Endothelial cell of umbilical vein (primary cell): ENCODE measurements around the gene SEC62. TPM values are rescaled to one million over a fixed set of nuclear protein-coding genes. Genes with fewer than 3 reads are reported as not detected.

Experiments used
- BruUV-seq: library from RNA; stranded (reverse); fragments of 400-500 nt; replicated peaks from 2 replicates; lab custom pipeline; 2021; lab: Mats Ljungman, UMichigan
- CTCF ChIA-PET: fragments of 300-600, 350-600 bp; sonication (Branson Sonifier 250); formaldehyde crosslinking; loops from one replicate; lab custom pipeline; 2021; ENCODE audit warnings: antibody characterized with exemption, inconsistent platforms; lab: Charles Lee
- POLR2A ChIA-PET: fragments of 300-600, 350-600 bp; sonication (Branson Sonifier 250); formaldehyde crosslinking; loops from one replicate; lab custom pipeline; 2021; ENCODE audit warnings: antibody characterized with exemption, inconsistent platforms; lab: Charles Lee
- DNase-seq: peaks from one replicate; pipeline ENCODE4 v3.0.0-alpha.2; 2011; ENCODE audit warnings: low read depth, low spot score
- FAIRE-seq: peaks from 2 replicates; lab custom pipeline; 2011; peaks lifted over from hg19 to GRCh38; lab: Jason Lieb, UNC
- H2AFZ ChIP-seq: 2 replicates; pipeline ENCODE4 v1.6.0; 2012; ENCODE audit warnings: low read depth, low read length, control low read depth, inconsistent platforms
- H3K27ac ChIP-seq: 2 replicates; pipeline ENCODE4 v1.5.1; 2011; ENCODE audit warnings: low read depth, mild to moderate bottlenecking, control low read depth, low read length, moderate library complexity; ENCODE audit not compliant: insufficient read depth
- H3K27me3 ChIP-seq, 2 experiments: 2 replicates each; pipeline versions ENCODE4 v1.6.0 to v1.6.1; 2011; ENCODE audit warnings: low read length in 2 of 2, mixed read lengths in 1 of 2; ENCODE audit not compliant: control insufficient read depth in 2 of 2, insufficient read depth in 2 of 2
- H3K36me3 ChIP-seq, 2 experiments: 2 replicates in 1 of 2; 3 replicates in 1 of 2; pipeline ENCODE4 v1.5.1; 2011; ENCODE audit warnings: low read length in 2 of 2, mild to moderate bottlenecking in 1 of 2, moderate library complexity in 1 of 2; ENCODE audit not compliant: control insufficient read depth in 2 of 2, insufficient read depth in 2 of 2; ENCODE audit errors: extremely low read depth in 1 of 2
- H3K4me1 ChIP-seq: 3 replicates; pipeline ENCODE4 v1.5.1; 2011; ENCODE audit warnings: mild to moderate bottlenecking, low read length; ENCODE audit not compliant: control insufficient read depth, insufficient read depth; ENCODE audit errors: extremely low read depth
- H3K4me2 ChIP-seq: 2 replicates; pipeline ENCODE4 v1.6.1; 2011; ENCODE audit warnings: low read length, control low read depth, mixed read lengths; ENCODE audit not compliant: insufficient read depth
- H3K4me3 ChIP-seq, 3 experiments: fragments of 200-600 bp in 1 of 3; sonication (generic), shearing (Covaris generic) in 1 of 3; replicated peaks in 1 of 3; 2 replicates each; pipeline ENCODE4 v1.5.1; 2011 to 2016; ENCODE audit warnings: control low read depth in 3 of 3, low read length in 3 of 3, mild to moderate bottlenecking in 2 of 3, inconsistent platforms in 1 of 3, low read depth in 1 of 3, moderate library complexity in 1 of 3; ENCODE audit not compliant: insufficient read depth in 1 of 3
- H3K79me2 ChIP-seq: 2 replicates; pipeline ENCODE4 v1.6.0; 2012; ENCODE audit warnings: low read length, inconsistent platforms; ENCODE audit not compliant: control insufficient read depth, insufficient read depth
- H3K9ac ChIP-seq: replicated peaks from 2 replicates; pipeline ENCODE3; 2011; ENCODE audit warnings: low read length, control low read depth; ENCODE audit not compliant: insufficient read depth; ENCODE audit errors: extremely low read depth
- H3K9me1 ChIP-seq: replicated peaks from 3 replicates; pipeline ENCODE4 v1.6.0; 2011; ENCODE audit warnings: mild to moderate bottlenecking, low read length; ENCODE audit not compliant: control insufficient read depth, insufficient read depth; ENCODE audit errors: extremely low read depth
- H3K9me3 ChIP-seq: replicated peaks from 2 replicates; pipeline ENCODE4 v1.5.1; 2012; ENCODE audit warnings: low read length, inconsistent platforms; ENCODE audit not compliant: control insufficient read depth, insufficient read depth
- H4K20me1 ChIP-seq: replicated peaks from 2 replicates; pipeline ENCODE3; 2011; ENCODE audit warnings: mild to moderate bottlenecking, low read length; ENCODE audit not compliant: control insufficient read depth, insufficient read depth; ENCODE audit errors: extremely low read depth
- EZH2 ChIP-seq: IDR thresholded peaks from 2 replicates; pipeline ENCODE4 v1.6.1; 2012; ENCODE audit warnings: borderline replicate concordance, low read depth, mild to moderate bottlenecking, moderate library complexity, low read length, inconsistent platforms; ENCODE audit not compliant: severe bottlenecking
- FOS ChIP-seq: IDR thresholded peaks from 2 replicates; pipeline ENCODE4 v1.6.1; 2011; ENCODE audit warnings: mild to moderate bottlenecking, low read length, moderate library complexity, borderline replicate concordance; ENCODE audit not compliant: insufficient read depth
- GATA2 ChIP-seq: IDR thresholded peaks from 2 replicates; pipeline ENCODE4 v1.7.0; 2011; ENCODE audit warnings: low read depth, mild to moderate bottlenecking, moderate library complexity, mixed read lengths, low read length; ENCODE audit not compliant: insufficient read length, insufficient read depth
- JUN ChIP-seq: IDR thresholded peaks from 2 replicates; pipeline ENCODE4 v1.6.1; 2011; ENCODE audit warnings: borderline replicate concordance, low read depth; ENCODE audit not compliant: insufficient read length, insufficient read depth
- MYC ChIP-seq: IDR thresholded peaks from one replicate; pipeline ENCODE4 v1.6.1; 2011; ENCODE audit warnings: mild to moderate bottlenecking, low read depth, low read length
- POLR2A ChIP-seq: IDR thresholded peaks from 2 replicates; pipeline ENCODE4 v1.6.1; 2012; ENCODE audit warnings: low read depth, mild to moderate bottlenecking, control low read depth, low read length
- POLR2AphosphoS5 ChIP-seq: IDR thresholded peaks from 2 replicates; pipeline ENCODE4 v1.6.1; 2012; ENCODE audit warnings: low read depth, mild to moderate bottlenecking, control low read depth, low read length, moderate library complexity; ENCODE audit not compliant: insufficient read depth
- dilution Hi-C: fragments of 300-500 bp; cut with MboI; formaldehyde crosslinking; loops from one replicate; pipeline ENCODE4 v1.15.0; 2019; ENCODE audit warnings: low sequenced_read_pairs; ENCODE audit not compliant: extremely low pct_ligation_motif_present
- intact Hi-C: fragments of 100-400 bp; cut with micrococcal nuclease; formaldehyde crosslinking; loops from one replicate; pipeline ENCODE4 v1.10.0; 2022
- polyA plus RNA-seq, 4 experiments: library from polyadenylated mRNA; depleted of rRNA in 3 of 4; stranded (reverse) in 3 of 4; unstranded in 1 of 4; fragments of >200 nt; gene quantifications; 2 replicates each; pipeline versions ENCODE4 v1.2.1 to v1.2.3, GENCODE V29; 2011 to 2012; ENCODE audit warnings: missing spikeins in 1 of 4
- total RNA-seq: library from RNA; stranded (reverse); gene quantifications from 2 replicates; pipeline ENCODE4 v1.2.3, GENCODE V29; 2021
- TF ChIP-seq, protein P1 (sequence below), 2 donors: IDR thresholded peaks; 1 replicate in 1 of 2; 2 replicates in 1 of 2; pipeline ENCODE4 v1.5.1; 2011; ENCODE audit warnings: low read length in 2 of 2, mild to moderate bottlenecking in 2 of 2, moderate library complexity in 2 of 2, control low read depth in 1 of 2, inconsistent platforms in 1 of 2, low read depth in 1 of 2; ENCODE audit not compliant: insufficient read depth in 1 of 2; ENCODE audit errors: extremely low read depth in 1 of 2
- TF ChIP-seq, protein P2 (sequence below): IDR thresholded peaks from 2 replicates; pipeline ENCODE4 v1.6.1; 2011; ENCODE audit not compliant: insufficient read depth, insufficient read length

The SEC62 gene
- total and polyA plus RNA-seq, 2 donors (not counting 3 experiments of a cell fraction or from before 2014, with no cell fraction given), result 90.7 to 90.8 TPM

DNA sequence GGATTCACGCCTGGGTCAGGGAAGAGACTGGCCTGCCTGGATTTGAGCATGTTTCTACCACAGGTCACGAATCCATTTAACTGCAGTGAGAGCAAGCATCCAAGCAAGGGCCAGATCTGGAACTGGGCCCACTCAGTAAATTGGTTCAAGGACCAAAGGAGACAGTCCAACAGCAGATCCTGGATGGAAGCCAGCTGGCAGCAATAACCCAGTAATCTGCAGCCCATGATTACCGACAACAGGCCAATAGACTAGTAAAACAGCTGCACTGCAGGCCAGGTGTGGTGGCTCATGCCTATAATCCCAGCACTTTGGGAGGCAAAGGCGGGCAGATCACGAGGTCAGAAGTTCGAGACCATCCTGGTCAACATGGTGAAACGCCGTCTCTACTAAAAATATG lies 43.4 kb upstream of the SEC62 start:
- H3K9ac ChIP-seq, result no peak overlapping the region
- no peak overlapping the region for H3K4me3 ChIP-seq
- no peak overlapping the region for H3K27ac ChIP-seq
- no peaks in the 10 kb centered on the region for H3K4me1 ChIP-seq
- DNase-seq (no peak), FAIRE-seq (no peak)
- ChIA-PET CTCF (no interaction called here), POLR2A (no interaction called here)
- H4K20me1 ChIP-seq, result no peaks in the 10 kb centered on the region
- intact Hi-C loops (no loop called here), dilution Hi-C loops (no loop called here)
- TF ChIP-seq EZH2 (no peak), FOS (no peak), JUN (no peak), GATA2 (no peak), MYC (no peak), POLR2A (no peak), POLR2AphosphoS5 (no peak)
- TF ChIP-seq, protein P1, sequence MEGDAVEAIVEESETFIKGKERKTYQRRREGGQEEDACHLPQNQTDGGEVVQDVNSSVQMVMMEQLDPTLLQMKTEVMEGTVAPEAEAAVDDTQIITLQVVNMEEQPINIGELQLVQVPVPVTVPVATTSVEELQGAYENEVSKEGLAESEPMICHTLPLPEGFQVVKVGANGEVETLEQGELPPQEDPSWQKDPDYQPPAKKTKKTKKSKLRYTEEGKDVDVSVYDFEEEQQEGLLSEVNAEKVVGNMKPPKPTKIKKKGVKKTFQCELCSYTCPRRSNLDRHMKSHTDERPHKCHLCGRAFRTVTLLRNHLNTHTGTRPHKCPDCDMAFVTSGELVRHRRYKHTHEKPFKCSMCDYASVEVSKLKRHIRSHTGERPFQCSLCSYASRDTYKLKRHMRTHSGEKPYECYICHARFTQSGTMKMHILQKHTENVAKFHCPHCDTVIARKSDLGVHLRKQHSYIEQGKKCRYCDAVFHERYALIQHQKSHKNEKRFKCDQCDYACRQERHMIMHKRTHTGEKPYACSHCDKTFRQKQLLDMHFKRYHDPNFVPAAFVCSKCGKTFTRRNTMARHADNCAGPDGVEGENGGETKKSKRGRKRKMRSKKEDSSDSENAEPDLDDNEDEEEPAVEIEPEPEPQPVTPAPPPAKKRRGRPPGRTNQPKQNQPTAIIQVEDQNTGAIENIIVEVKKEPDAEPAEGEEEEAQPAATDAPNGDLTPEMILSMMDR (IDR thresholded peaks at IDR 0.05; ENCODE audit: extremely low read depth in 1 of 2, insufficient read depth in 1 of 2, low read depth in 1 of 2, low read length in 2 of 2), result no peak
- TF ChIP-seq, protein P2, sequence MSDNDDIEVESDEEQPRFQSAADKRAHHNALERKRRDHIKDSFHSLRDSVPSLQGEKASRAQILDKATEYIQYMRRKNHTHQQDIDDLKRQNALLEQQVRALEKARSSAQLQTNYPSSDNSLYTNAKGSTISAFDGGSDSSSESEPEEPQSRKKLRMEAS, result no peak
- H3K9me3 ChIP-seq, result no peaks in the 10 kb centered on the region
- BruUV-seq, result no TSS peak
- H3K9me1 ChIP-seq, result no peaks in the 10 kb centered on the region
- no peaks in the 10 kb centered on the region for H3K79me2 ChIP-seq
- no peaks in the 10 kb centered on the region for H3K36me3 ChIP-seq
- H3K27me3 ChIP-seq, result peaks cover 6% of the 10 kb centered on the region in 2 experiments
- H2AFZ ChIP-seq, result no peak overlapping the region
- H3K4me2 ChIP-seq, result no peak overlapping the region
